GM19099 (cell line): ENCODE measurements around the gene SERTAD4.

Experiments used
- POLR2A ChIP-seq: IDR thresholded peaks from 3 replicates; pipeline ENCODE4 v1.6.1; 2011; ENCODE audit warnings: low read depth; ENCODE audit not compliant: insufficient read length; ENCODE audit errors: extremely low read depth

SERTAD4 gene

GRCh38 chr1:210264496-210265380, 32.1 kb downstream of the SERTAD4 start:
- no peak for TF ChIP-seq POLR2A

GRCh38 chr1:210269981-210270380, 37.4 kb downstream of the SERTAD4 start:
- no peak for TF ChIP-seq POLR2A

GRCh38 chr1:210272666-210273065, 40.1 kb downstream of the SERTAD4 start:
- TF ChIP-seq POLR2A: no peak

GRCh38 chr1:210280221-210280620, 47.6 kb downstream of the SERTAD4 start:
- no peak for TF ChIP-seq POLR2A

GRCh38 chr1:210288116-210288515, 55.5 kb downstream of the SERTAD4 start:
- TF ChIP-seq POLR2A: no peak

- no peak for TF ChIP-seq POLR2A
These were observed 56.7 kb downstream of the SERTAD4 start for GRCh38 chr1:210289248-210289647.

- TF ChIP-seq POLR2A: no peak
These were observed 58.6 kb downstream of the SERTAD4 start for GRCh38 chr1:210291081-210291764.

- no peak for TF ChIP-seq POLR2A
These were observed 59.2 kb downstream of the SERTAD4 start for GRCh38 chr1:210291786-210292230.

- TF ChIP-seq POLR2A: no peak
These were observed 59.8 kb downstream of the SERTAD4 start for GRCh38 chr1:210292231-210292871.

- TF ChIP-seq POLR2A: no peak
These were observed 60.6 kb downstream of the SERTAD4 start for GRCh38 chr1:210293171-210293607.

GRCh38 chr1:210294999-210295745, 62.6 kb downstream of the SERTAD4 start:
- TF ChIP-seq POLR2A: no peak
